HCT116 (cell line): ENCODE data around the gene MTHFD1L. TPM values are rescaled to one million over a fixed set of nuclear protein-coding genes. Genes with fewer than 3 reads are reported as not detected.

Experiments
- ATAC-seq: fragments of 200-7000 bp; cut with Tn5 transposase; 2 replicates; pipeline ENCODE4 v1.9.1; 2020; ENCODE audit warnings: mild to moderate bottlenecking, moderate library complexity
- BruUV-seq: library from RNA; stranded (reverse); fragments of 400-500 nt; replicated peaks from 2 replicates; lab custom pipeline; 2021; lab: Mats Ljungman, UMichigan
- CTCF ChIA-PET: fragments of 300-600 bp; sonication (Branson Sonifier 250); formaldehyde crosslinking; loops from one replicate; lab custom pipeline; 2021; ENCODE audit warnings: antibody characterized with exemption; lab: Charles Lee
- POLR2A ChIA-PET: fragments of 300-600, 350-600 bp; sonication (Branson Sonifier 250); formaldehyde crosslinking; loops from one replicate; lab custom pipeline; 2021; ENCODE audit warnings: antibody characterized with exemption; lab: Charles Lee
- RAD21 ChIA-PET, 2 experiments: fragments of 300-600 bp; sonication (Branson Sonifier 250); formaldehyde crosslinking; loops; one replicate each; lab custom pipeline; 2023; ENCODE audit warnings: low total read pairs in 2 of 2; ENCODE audit not compliant: uncharacterized antibody in 2 of 2, unreplicated experiment in 2 of 2, low non-redundant PET in 1 of 2; lab: Charles Lee
- DNase-seq: peaks from one replicate; pipeline ENCODE4 v3.0.0-alpha.2; 2010; ENCODE audit warnings: low read depth, low spot score
- H2AFZ ChIP-seq: fragments of 200-600 bp; shearing (Covaris generic), sonication (generic); 2 replicates; pipeline ENCODE4 v1.6.1; 2017; ENCODE audit warnings: low read depth, mixed run types, mixed read lengths, antibody characterized with exemption, low read length; ENCODE audit not compliant: poor library complexity, severe bottlenecking
- H3K27ac ChIP-seq: 2 replicates; pipeline ENCODE4 v1.5.1; 2012; ENCODE audit warnings: low read depth, low read length
- H3K27me3 ChIP-seq: fragments of 200-600 bp; sonication (generic); 2 replicates; pipeline ENCODE4 v1.6.1; 2016; ENCODE audit warnings: mixed run types, low read length, mixed read lengths; ENCODE audit not compliant: insufficient read depth
- H3K36me3 ChIP-seq, 2 experiments: fragments of 200-500 bp in 1 of 2; fragments of 200-600 bp in 1 of 2; sonication (Bioruptor generic) in 1 of 2; sonication (generic) in 1 of 2; 2 replicates each; pipeline versions ENCODE4 v1.5.1 to v1.6.1; 2014 to 2016; ENCODE audit warnings: low read length in 2 of 2, inconsistent platforms in 1 of 2, mixed read lengths in 1 of 2, mixed run types in 1 of 2; ENCODE audit not compliant: insufficient read depth in 2 of 2, control insufficient read depth in 1 of 2
- H3K4me1 ChIP-seq, 2 experiments: fragments of 200-600 bp in 1 of 2; sonication (generic) in 1 of 2; 2 replicates each; pipeline versions ENCODE4 v1.5.1 to v1.6.1; 2012 to 2017; ENCODE audit warnings: low read length in 2 of 2, inconsistent platforms in 1 of 2, mild to moderate bottlenecking in 1 of 2, mixed read lengths in 1 of 2, mixed run types in 1 of 2, moderate library complexity in 1 of 2; ENCODE audit not compliant: insufficient read depth in 2 of 2, control insufficient read depth in 1 of 2
- H3K4me2 ChIP-seq: fragments of 200-600 bp; sonication (generic); 2 replicates; pipeline ENCODE4 v1.6.1; 2017; ENCODE audit warnings: mixed run types, low read length, mixed read lengths
- H3K4me3 ChIP-seq, 2 experiments: fragments of 200-600 bp in 1 of 2; sonication (generic) in 1 of 2; replicated peaks in 1 of 2; 2 replicates each; pipeline ENCODE4 v1.5.1; 2011 to 2016; ENCODE audit warnings: low read length in 2 of 2, control low read depth in 1 of 2, low read depth in 1 of 2, mild to moderate bottlenecking in 1 of 2, mixed read lengths in 1 of 2, mixed run types in 1 of 2
- H3K79me2 ChIP-seq: fragments of 200-600 bp; sonication (generic); 2 replicates; pipeline ENCODE4 v1.6.1; 2017; ENCODE audit warnings: mild to moderate bottlenecking, mixed run types, low read length, moderate library complexity, mixed read lengths; ENCODE audit not compliant: insufficient read depth
- H3K9ac ChIP-seq: fragments of 200-600 bp; sonication (generic); 2 replicates; pipeline ENCODE4 v1.6.1; 2016; ENCODE audit warnings: low read length, mixed read lengths
- H3K9me2 ChIP-seq: fragments of 200-600 bp; sonication (generic), shearing (Covaris generic); 2 replicates; pipeline ENCODE4 v1.6.1; 2017; ENCODE audit warnings: mixed run types, mild to moderate bottlenecking, moderate library complexity; ENCODE audit not compliant: insufficient read depth
- H3K9me3 ChIP-seq, 2 experiments: fragments of 200-500 bp in 1 of 2; fragments of 200-600 bp in 1 of 2; sonication (Bioruptor generic) in 1 of 2; sonication (generic) in 1 of 2; 2 replicates each; pipeline ENCODE4 v1.6.1; 2014 to 2017; ENCODE audit warnings: low read length in 2 of 2, mixed read lengths in 2 of 2, inconsistent platforms in 1 of 2, low read depth in 1 of 2, mild to moderate bottlenecking in 1 of 2, mixed run types in 1 of 2, moderate library complexity in 1 of 2; ENCODE audit not compliant: control insufficient read depth in 1 of 2, insufficient read depth in 1 of 2
- H4K20me1 ChIP-seq: fragments of 200-600 bp; sonication (generic), shearing (Covaris generic); 2 replicates; pipeline ENCODE4 v1.6.1; 2017; ENCODE audit warnings: mixed run types, mild to moderate bottlenecking, moderate library complexity; ENCODE audit not compliant: insufficient read depth
- CBX3 ChIP-seq: IDR thresholded peaks from 2 replicates; pipeline ENCODE4 v1.6.1; 2012; ENCODE audit warnings: low read depth
- CEBPB ChIP-seq: IDR thresholded peaks from 2 replicates; pipeline ENCODE4 v1.6.1; 2012; ENCODE audit warnings: low read depth
- ELF1 ChIP-seq: IDR thresholded peaks from 2 replicates; pipeline ENCODE4 v1.6.1; 2012; ENCODE audit warnings: low read depth, borderline replicate concordance
- EZH2 ChIP-seq: fragments of 200-600 bp; sonication (generic); IDR thresholded peaks from 2 replicates; pipeline ENCODE4 v1.6.1; 2017; ENCODE audit warnings: antibody characterized with exemption, mixed run types
- EZH2phosphoT487 ChIP-seq: fragments of 200-600 bp; IDR thresholded peaks from 2 replicates; pipeline ENCODE4 v1.6.1; 2018; ENCODE audit warnings: antibody characterized with exemption, borderline replicate concordance
- FOSL1 ChIP-seq: IDR thresholded peaks from 2 replicates; pipeline ENCODE4 v1.6.1; 2012; ENCODE audit warnings: low read depth
- POLR2AphosphoS5 ChIP-seq: IDR thresholded peaks from 2 replicates; pipeline ENCODE4 v1.6.1; 2011; ENCODE audit warnings: mild to moderate bottlenecking, low read depth, low read length, moderate library complexity
- RAD21 ChIP-seq: IDR thresholded peaks from 2 replicates; pipeline ENCODE4 v1.6.1; 2012; ENCODE audit warnings: low read depth, mild to moderate bottlenecking
- SIN3A ChIP-seq: IDR thresholded peaks from 2 replicates; pipeline ENCODE4 v1.6.1; 2012; ENCODE audit warnings: low read depth
- SP1 ChIP-seq: IDR thresholded peaks from 2 replicates; pipeline ENCODE4 v1.6.1; 2012; ENCODE audit warnings: low read depth
- SRF ChIP-seq: IDR thresholded peaks from 2 replicates; pipeline ENCODE4 v1.6.1; 2012; ENCODE audit warnings: low read depth
- TCF7L2 ChIP-seq: IDR thresholded peaks from 2 replicates; pipeline ENCODE4 v1.7.0; 2011; ENCODE audit warnings: borderline replicate concordance, inconsistent platforms; ENCODE audit not compliant: insufficient read depth, insufficient read length; ENCODE audit errors: extremely low read depth
- intact Hi-C: fragments of 100-400 bp; cut with micrococcal nuclease; formaldehyde crosslinking; loops from 2 replicates; pipeline ENCODE4 v1.10.0; 2022
- total RNA-seq: library from RNA; stranded (reverse); gene quantifications from one replicate; pipeline ENCODE4 v1.2.1, GENCODE V29; 2021; ENCODE audit not compliant: unreplicated experiment
- TF ChIP-seq, protein P1 (sequence below): IDR thresholded peaks from 2 replicates; pipeline ENCODE4 v1.6.1; 2012
- TF ChIP-seq, protein P2 (sequence below): IDR thresholded peaks from 2 replicates; pipeline ENCODE4 v1.6.1; 2012
- TF ChIP-seq, protein P3 (sequence below), 3 experiments: fragments of 200-600 bp in 1 of 3; sonication (generic) in 1 of 3; IDR thresholded peaks in 2 of 3; conservative IDR thresholded peaks in 1 of 3; 2 replicates each; pipeline ENCODE4 v1.5.1; 2012 to 2017; ENCODE audit warnings: low read depth in 2 of 3, low read length in 2 of 3, antibody characterized with exemption in 1 of 3, borderline replicate concordance in 1 of 3, control low read depth in 1 of 3, mild to moderate bottlenecking in 1 of 3, mixed read lengths in 1 of 3, mixed run types in 1 of 3, moderate library complexity in 1 of 3; ENCODE audit not compliant: insufficient read depth in 1 of 3

Gene MTHFD1L
- total RNA-seq, 1 experiment from 2014 or later: 127 TPM

DNA sequence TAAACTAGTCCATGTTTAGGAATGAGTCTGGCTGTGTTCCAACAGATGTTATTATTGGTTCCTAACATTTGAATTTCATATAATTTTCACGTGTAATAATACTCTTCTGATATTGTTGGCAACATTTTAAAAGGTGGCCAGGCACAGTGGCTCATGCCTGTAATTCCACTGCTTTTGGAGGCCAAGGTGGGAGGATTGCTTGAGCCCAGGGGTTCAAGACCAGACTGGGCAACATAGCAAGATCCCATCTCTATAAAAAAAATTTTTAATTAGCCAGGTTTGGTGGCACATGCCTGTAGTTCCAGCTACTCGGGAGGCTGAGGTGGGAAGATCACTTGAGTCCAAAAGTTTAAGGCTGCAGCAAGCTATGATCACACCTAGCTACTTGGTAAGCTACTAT lies 116.2 kb downstream of the MTHFD1L start:
- Histone ChIP-seq H3K36me3 (peaks cover 0 to 16% of the 10 kb centered on the region in 2 experiments; a peak in 1 of 4 replicates), H3K9me3 (no peaks in the 10 kb centered on the region), H3K79me2 (no peaks in the 10 kb centered on the region), H3K27ac (no peak overlapping the region), H2AFZ (no peak overlapping the region), H3K4me1 (no peaks in the 10 kb centered on the region), H3K4me2 (no peak overlapping the region), H4K20me1 (no peaks in the 10 kb centered on the region), H3K9ac (no peak overlapping the region), H3K9me2 (no peaks in the 10 kb centered on the region), H3K27me3 (no peaks in the 10 kb centered on the region), H3K4me3 (no peak overlapping the region)
- CTCF ChIA-PET: no interaction called here
- DNase-seq: no peak
- no TSS peak for BruUV-seq
- POLR2A ChIA-PET: no interaction called here
- no peak for TF ChIP-seq FOSL1
- RAD21 ChIA-PET: no interaction called here
- ATAC-seq: no peak
- intact Hi-C loops: no loop called here

DNA sequence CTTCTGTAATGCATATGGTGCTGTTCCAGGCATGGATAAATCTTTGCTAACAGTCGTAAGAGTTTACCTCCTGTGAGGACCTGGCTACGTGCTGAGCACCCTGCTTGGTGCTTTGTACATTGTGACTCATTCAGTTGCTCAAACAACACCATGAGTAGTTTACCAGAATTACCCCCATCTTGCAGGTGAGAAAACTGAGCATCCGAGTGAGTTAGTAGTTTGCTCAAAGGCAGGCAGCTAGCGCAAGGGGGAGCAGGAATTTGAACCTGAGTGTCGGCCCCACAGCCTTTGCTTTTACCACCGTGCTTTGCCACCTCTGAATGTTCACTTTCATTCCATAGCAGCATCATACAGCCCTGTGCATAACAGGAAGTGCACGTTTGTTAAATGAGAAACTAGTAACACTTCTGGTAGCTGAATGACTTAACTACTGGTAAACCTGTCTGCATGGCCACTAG lies 121.9 kb downstream of the MTHFD1L start:
- H3K27ac ChIP-seq: no peak overlapping the region
- no peak overlapping the region for H2AFZ ChIP-seq
- ChIA-PET POLR2A (no interaction called here), CTCF (interaction anchor here (1.5 kb wide), 1 partner anchor 27 kb away, joined by 4 read pairs; no protein-coding TSS in a partner anchor), RAD21 (no interaction called here)
- TF ChIP-seq, protein P1, sequence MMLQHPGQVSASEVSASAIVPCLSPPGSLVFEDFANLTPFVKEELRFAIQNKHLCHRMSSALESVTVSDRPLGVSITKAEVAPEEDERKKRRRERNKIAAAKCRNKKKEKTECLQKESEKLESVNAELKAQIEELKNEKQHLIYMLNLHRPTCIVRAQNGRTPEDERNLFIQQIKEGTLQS: no peak
- TF ChIP-seq SIN3A: no peak
- TF ChIP-seq, protein P2, sequence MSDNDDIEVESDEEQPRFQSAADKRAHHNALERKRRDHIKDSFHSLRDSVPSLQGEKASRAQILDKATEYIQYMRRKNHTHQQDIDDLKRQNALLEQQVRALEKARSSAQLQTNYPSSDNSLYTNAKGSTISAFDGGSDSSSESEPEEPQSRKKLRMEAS: no peak
- TF ChIP-seq CBX3: no peak
- TF ChIP-seq CEBPB: no peak
- no peak for TF ChIP-seq POLR2AphosphoS5
- no peak for TF ChIP-seq ELF1
- TF ChIP-seq TCF7L2: no peak
- TF ChIP-seq, protein P3, sequence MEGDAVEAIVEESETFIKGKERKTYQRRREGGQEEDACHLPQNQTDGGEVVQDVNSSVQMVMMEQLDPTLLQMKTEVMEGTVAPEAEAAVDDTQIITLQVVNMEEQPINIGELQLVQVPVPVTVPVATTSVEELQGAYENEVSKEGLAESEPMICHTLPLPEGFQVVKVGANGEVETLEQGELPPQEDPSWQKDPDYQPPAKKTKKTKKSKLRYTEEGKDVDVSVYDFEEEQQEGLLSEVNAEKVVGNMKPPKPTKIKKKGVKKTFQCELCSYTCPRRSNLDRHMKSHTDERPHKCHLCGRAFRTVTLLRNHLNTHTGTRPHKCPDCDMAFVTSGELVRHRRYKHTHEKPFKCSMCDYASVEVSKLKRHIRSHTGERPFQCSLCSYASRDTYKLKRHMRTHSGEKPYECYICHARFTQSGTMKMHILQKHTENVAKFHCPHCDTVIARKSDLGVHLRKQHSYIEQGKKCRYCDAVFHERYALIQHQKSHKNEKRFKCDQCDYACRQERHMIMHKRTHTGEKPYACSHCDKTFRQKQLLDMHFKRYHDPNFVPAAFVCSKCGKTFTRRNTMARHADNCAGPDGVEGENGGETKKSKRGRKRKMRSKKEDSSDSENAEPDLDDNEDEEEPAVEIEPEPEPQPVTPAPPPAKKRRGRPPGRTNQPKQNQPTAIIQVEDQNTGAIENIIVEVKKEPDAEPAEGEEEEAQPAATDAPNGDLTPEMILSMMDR (IDR thresholded peaks at IDR 0.05 in 2 of 3, conservative IDR thresholded peaks at IDR 0.05 in 1 of 3; ENCODE audit: borderline replicate concordance in 1 of 3, insufficient read depth in 1 of 3, low read depth in 2 of 3, low read length in 2 of 3): no peak
- no peak for TF ChIP-seq SRF
- no peak for TF ChIP-seq SP1
- TF ChIP-seq EZH2: no peak
- TF ChIP-seq RAD21: no peak
- TF ChIP-seq EZH2phosphoT487: no peak
- H3K79me2 ChIP-seq: no peaks in the 10 kb centered on the region
- no peak for ATAC-seq
- no peaks in the 10 kb centered on the region for H4K20me1 ChIP-seq
- no peak overlapping the region for H3K9ac ChIP-seq
- H3K9me3 ChIP-seq: no peaks in the 10 kb centered on the region
- peaks cover 0 to 6% of the 10 kb centered on the region in 2 experiments; a peak in 1 of 4 replicates for H3K36me3 ChIP-seq
- H3K4me2 ChIP-seq: no peak overlapping the region
- no peak overlapping the region for H3K4me3 ChIP-seq
- DNase-seq: no peak
- peaks cover 0 to 6% of the 10 kb centered on the region in 2 experiments; a peak in 1 of 4 replicates for H3K4me1 ChIP-seq
- H3K27me3 ChIP-seq: no peaks in the 10 kb centered on the region
- intact Hi-C loops: no loop called here
- no peaks in the 10 kb centered on the region for H3K9me2 ChIP-seq
- no TSS peak for BruUV-seq
